ENCODE measurements around the gene COMMD1.

The COMMD1 gene

GRCh38 chr2:62140426-62141141 lies 235.1 kb downstream of the COMMD1 start:
- CTCF ChIA-PET, result no interaction called here
- H3K4me3 ChIP-seq (ENCODE audit: low read depth, low read length), result no peak overlapping the region
- POLR2A ChIA-PET, result no interaction called here
- no peak overlapping the region for H3K27ac ChIP-seq (ENCODE audit: extremely low read depth, low read depth, low read length)
- TF ChIP-seq ZNF501 (tag by site-specific recombination; IDR thresholded peaks at IDR 0.05), result no peak
- no peak for TF ChIP-seq ZNF311 (tag by site-specific recombination; IDR thresholded peaks at IDR 0.05; ENCODE audit: borderline replicate concordance)
- no peak for TF ChIP-seq MZF1 (tag by site-specific recombination; IDR thresholded peaks at IDR 0.05; ENCODE audit: borderline replicate concordance)
- no peak for TF ChIP-seq WT1 (tag by site-specific recombination; IDR thresholded peaks at IDR 0.05)
- no peak for TF ChIP-seq BCL6B (tag by site-specific recombination; IDR thresholded peaks at IDR 0.05)
- no peak for TF ChIP-seq ZNF132 (tag by site-specific recombination; IDR thresholded peaks at IDR 0.05; ENCODE audit: borderline replicate concordance)
- TF ChIP-seq ZNF19 (tag by site-specific recombination; IDR thresholded peaks at IDR 0.05; ENCODE audit: low read depth), result no peak
- no peak for TF ChIP-seq ZNF529 (tag by site-specific recombination; IDR thresholded peaks at IDR 0.05; ENCODE audit: insufficient replicate concordance)
- no peak for TF ChIP-seq ATF2 (tag by site-specific recombination; IDR thresholded peaks at IDR 0.05; ENCODE audit: low read depth)
- TF ChIP-seq ZNF785 (tag by site-specific recombination; IDR thresholded peaks at IDR 0.05), result no peak
- TF ChIP-seq ZNF354C (tag by site-specific recombination; IDR thresholded peaks at IDR 0.05; ENCODE audit: borderline replicate concordance, low read depth), result no peak
- TF ChIP-seq ZBTB7A (tag by site-specific recombination; IDR thresholded peaks at IDR 0.05; ENCODE audit: low read depth), result no peak
- no peak for TF ChIP-seq GLI2 (tag by site-specific recombination; IDR thresholded peaks at IDR 0.05; ENCODE audit: borderline replicate concordance, low read depth)
- no peak for TF ChIP-seq YY2 (tag by site-specific recombination; IDR thresholded peaks at IDR 0.05)
- no peak for TF ChIP-seq BCL11A (tag by site-specific recombination; IDR thresholded peaks at IDR 0.05; ENCODE audit: low read depth)
- no peaks in the 10 kb centered on the region for H3K4me1 ChIP-seq (ENCODE audit: control insufficient read depth, insufficient read depth, low read length)
- no peaks in the 10 kb centered on the region for H3K9me3 ChIP-seq (ENCODE audit: control insufficient read depth, insufficient read depth, low read depth, low read length)
- no peaks in the 10 kb centered on the region; a peak in 1 of 3 replicates for H3K36me3 ChIP-seq (ENCODE audit: control insufficient read depth in 2 of 2, insufficient read depth in 1 of 2, low read length in 2 of 2)

GRCh38 chr2:62141142-62141740 lies 235.8 kb downstream of the COMMD1 start:
- Histone ChIP-seq H3K36me3 (ENCODE audit: control insufficient read depth in 2 of 2, insufficient read depth in 1 of 2, low read length in 2 of 2) (no peaks in the 10 kb centered on the region; a peak in 1 of 3 replicates), H3K9me3 (ENCODE audit: control insufficient read depth, insufficient read depth, low read depth, low read length) (no peaks in the 10 kb centered on the region), H3K27ac (ENCODE audit: extremely low read depth, low read depth, low read length) (no peak overlapping the region), H3K4me3 (ENCODE audit: low read depth, low read length) (no peak overlapping the region), H3K4me1 (ENCODE audit: control insufficient read depth, insufficient read depth, low read length) (no peaks in the 10 kb centered on the region)
- TF ChIP-seq ZNF654 (tag by site-specific recombination; IDR thresholded peaks at IDR 0.05; ENCODE audit: low read depth), result no peak
- TF ChIP-seq ZBTB20 (tag by site-specific recombination; IDR thresholded peaks at IDR 0.05), result no peak
- TF ChIP-seq ZNF157 (tag by site-specific recombination; IDR thresholded peaks at IDR 0.05), result no peak
- TF ChIP-seq SCRT1 (tag by site-specific recombination; IDR thresholded peaks at IDR 0.05; ENCODE audit: borderline replicate concordance), result no peak
- TF ChIP-seq AEBP2 (tag by site-specific recombination; IDR thresholded peaks at IDR 0.05; ENCODE audit: borderline replicate concordance), result no peak
- no peak for TF ChIP-seq KLF10 (tag by site-specific recombination; IDR thresholded peaks at IDR 0.05)
- no peak for TF ChIP-seq ZNF514 (tag by site-specific recombination; IDR thresholded peaks at IDR 0.05)
- TF ChIP-seq ZBTB26 (tag by site-specific recombination; optimal IDR thresholded peaks at IDR 0.05), result no peak
- TF ChIP-seq FEZF1 (tag by site-specific recombination; IDR thresholded peaks at IDR 0.05), result no peak
- ChIA-PET POLR2A (no interaction called here), CTCF (no interaction called here)
